ENCODE data around the gene FAM169A.
"Not testable (repeated sequence)": the region's sequence is repeated elsewhere in the genome, so short reads cannot be mapped to it uniquely, and the experiment has no call there.

Gene FAM169A

GRCh38 chr5:74865804-74866595 is at the start of gene FAM169A:
Gene FAM169A (minus strand): TSS chr5:74866387. CDS start chr5:74841676, 24,711 bp downstream.
- DNase-seq: peak; percentile 75

GRCh38 chr5:74915488-74915887 is 49.3 kb upstream of the FAM169A start:
- DNase-seq: no peak

GRCh38 chr5:74911421-74911820 is 45.2 kb upstream of the FAM169A start:
- not testable (repeated sequence) for DNase-seq

GRCh38 chr5:74909888-74910287 is 43.7 kb upstream of the FAM169A start:
- not testable (repeated sequence) for DNase-seq

GRCh38 chr5:74908237-74908636 is 42.0 kb upstream of the FAM169A start:
- DNase-seq: not testable (repeated sequence)

- not testable (repeated sequence) for DNase-seq
Measured at GRCh38 chr5:74904713-74905112, 38.5 kb upstream of the FAM169A start.

- no peak for DNase-seq
Measured at GRCh38 chr5:74903165-74903787, 37.1 kb upstream of the FAM169A start.

GRCh38 chr5:74897049-74897448 is 30.9 kb upstream of the FAM169A start:
- DNase-seq: no peak

- DNase-seq: no peak
Measured at GRCh38 chr5:74895906-74896305, 29.7 kb upstream of the FAM169A start.

GRCh38 chr5:74894351-74894750 is 28.2 kb upstream of the FAM169A start:
- no peak for DNase-seq

GRCh38 chr5:74892921-74893320 is 26.7 kb upstream of the FAM169A start:
- DNase-seq: no peak

- DNase-seq: no peak
Measured at GRCh38 chr5:74889523-74890105, 23.4 kb upstream of the FAM169A start.

- DNase-seq: no peak
Measured at GRCh38 chr5:74888117-74888516, 21.9 kb upstream of the FAM169A start.

- DNase-seq: no peak
Measured at GRCh38 chr5:74885170-74885569, 19.0 kb upstream of the FAM169A start.

GRCh38 chr5:74882379-74883134 is 16.4 kb upstream of the FAM169A start:
- not testable (repeated sequence) for DNase-seq

- no peak for DNase-seq
Measured at GRCh38 chr5:74877624-74878304, 11.6 kb upstream of the FAM169A start.

- DNase-seq: no peak
Measured at GRCh38 chr5:74875994-74876791, 10.0 kb upstream of the FAM169A start.

- DNase-seq: no peak
Measured at GRCh38 chr5:74873525-74874249, 7.5 kb upstream of the FAM169A start.

GRCh38 chr5:74870299-74871067 is 4.3 kb upstream of the FAM169A start:
- DNase-seq: no peak

GRCh38 chr5:74869414-74869813 is 3.2 kb upstream of the FAM169A start:
- DNase-seq: not testable (repeated sequence)

Data from retina (tissue), 1 donor.